AG20443 (cell line): ENCODE results near the gene SPATA12.
A peak's percentile ranks its signal among the peaks of the same experiment; 100 is the strongest.

Source experiments
- DNase-seq: peaks from one replicate; pipeline ENCODE4 v3.0.0; 2012; ENCODE audit warnings: low spot score, mixed read lengths

SPATA12 gene

GRCh38 chr3:57052662-57053061 lies 7.8 kb upstream of the SPATA12 start:
- DNase-seq = no peak

GRCh38 chr3:57053122-57053521 lies 7.3 kb upstream of the SPATA12 start:
- DNase-seq = no peak

GRCh38 chr3:57057351-57057750 lies 3.1 kb upstream of the SPATA12 start:
- DNase-seq = no peak

- no peak for DNase-seq
These were observed 1.1 kb upstream of the SPATA12 start for GRCh38 chr3:57059411-57059810.

GRCh38 chr3:57061556-57061955 lies 1.1 kb downstream of the SPATA12 start:
- DNase-seq = no peak

GRCh38 chr3:57062101-57062631 lies 1.7 kb downstream of the SPATA12 start:
- DNase-seq = no peak

GRCh38 chr3:57063032-57063431 lies 2.6 kb downstream of the SPATA12 start:
- DNase-seq = no peak

GRCh38 chr3:57064001-57064400 lies 3.5 kb downstream of the SPATA12 start:
- no peak for DNase-seq

- DNase-seq = no peak
These were observed 4.1 kb downstream of the SPATA12 start for GRCh38 chr3:57064572-57064971.

- no peak for DNase-seq
These were observed 5.1 kb downstream of the SPATA12 start for GRCh38 chr3:57065588-57065987.

- DNase-seq = no peak
These were observed 6.0 kb downstream of the SPATA12 start for GRCh38 chr3:57066471-57066870.

GRCh38 chr3:57068437-57069089 lies 8.1 kb downstream of the SPATA12 start:
- DNase-seq = peak; percentile 84

- no peak for DNase-seq
These were observed 9.0 kb downstream of the SPATA12 start for GRCh38 chr3:57069503-57069902.

- DNase-seq = no peak
These were observed 13.2 kb downstream of the SPATA12 start for GRCh38 chr3:57073628-57074027.

- no peak for DNase-seq
These were observed 13.7 kb downstream of the SPATA12 start for GRCh38 chr3:57074135-57074534.

- DNase-seq = no peak
These were observed 16.0 kb downstream of the SPATA12 start for GRCh38 chr3:57076422-57076951.

GRCh38 chr3:57077630-57078343 lies 17.3 kb downstream of the SPATA12 start:
- DNase-seq = no peak

GRCh38 chr3:57078344-57078634 lies 17.8 kb downstream of the SPATA12 start:
- DNase-seq = peak; percentile 49

GRCh38 chr3:57078635-57079473 lies 18.4 kb downstream of the SPATA12 start:
- peak; percentile 79 for DNase-seq

- DNase-seq = peak; percentile 21
These were observed 19.0 kb downstream of the SPATA12 start for GRCh38 chr3:57079474-57079831.

- DNase-seq = no peak
These were observed 19.7 kb downstream of the SPATA12 start for GRCh38 chr3:57080171-57080570.

GRCh38 chr3:57081173-57081572 lies 20.7 kb downstream of the SPATA12 start:
- no peak for DNase-seq

- no peak for DNase-seq
These were observed 22.0 kb downstream of the SPATA12 start for GRCh38 chr3:57082481-57082880.
